T-helper 1 cell (primary cell): Measurements from ENCODE around the gene SPDYE3.
"Not testable (repeated sequence)": the region's sequence is repeated elsewhere in the genome, so short reads cannot be mapped to it uniquely, and the experiment has no call there.

Experiments used
- DNase-seq, 5 donors: peaks; one replicate each; pipeline ENCODE4 v3.0.0-alpha.2; 2012 to 2020
- total RNA-seq, 4 donors: gene quantifications; one replicate each; lab custom pipeline; 2026; lab: John Stamatoyannopoulos, UW

The SPDYE3 gene, protein sequence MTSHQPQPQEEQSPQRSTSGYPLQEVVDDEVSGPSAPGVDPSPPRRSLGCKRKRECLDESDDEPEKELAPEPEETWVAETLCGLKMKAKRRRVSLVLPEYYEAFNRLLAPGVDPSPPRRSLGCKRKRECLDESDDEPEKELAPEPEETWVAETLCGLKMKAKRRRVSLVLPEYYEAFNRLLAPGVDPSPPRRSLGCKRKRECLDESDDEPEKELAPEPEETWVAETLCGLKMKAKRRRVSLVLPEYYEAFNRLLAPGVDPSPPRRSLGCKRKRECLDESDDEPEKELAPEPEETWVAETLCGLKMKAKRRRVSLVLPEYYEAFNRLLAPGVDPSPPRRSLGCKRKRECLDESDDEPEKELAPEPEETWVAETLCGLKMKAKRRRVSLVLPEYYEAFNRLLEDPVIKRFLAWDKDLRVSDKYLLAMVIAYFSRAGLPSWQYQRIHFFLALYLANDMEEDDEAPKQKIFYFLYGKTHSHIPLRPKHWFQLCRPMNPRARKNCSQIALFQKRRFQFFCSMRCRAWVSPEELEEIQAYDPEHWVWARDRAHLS
- 0 reads per million in 4 donors for total RNA-seq

GRCh38 chr7:100307402-100307801 lies at the start of gene SPDYE3:
Gene SPDYE3 (plus strand): TSS chr7:100307702. CDS start chr7:100307886, 184 bp downstream.
- DNase-seq: not testable (repeated sequence)

- DNase-seq: not testable (repeated sequence)
Observed at GRCh38 chr7:100259984-100260383, 47.5 kb upstream of the SPDYE3 start.

GRCh38 chr7:100262896-100263295 lies 44.6 kb upstream of the SPDYE3 start:
- not testable (repeated sequence) for DNase-seq

GRCh38 chr7:100264223-100264622 lies 43.3 kb upstream of the SPDYE3 start:
- not testable (repeated sequence) for DNase-seq

DNA sequence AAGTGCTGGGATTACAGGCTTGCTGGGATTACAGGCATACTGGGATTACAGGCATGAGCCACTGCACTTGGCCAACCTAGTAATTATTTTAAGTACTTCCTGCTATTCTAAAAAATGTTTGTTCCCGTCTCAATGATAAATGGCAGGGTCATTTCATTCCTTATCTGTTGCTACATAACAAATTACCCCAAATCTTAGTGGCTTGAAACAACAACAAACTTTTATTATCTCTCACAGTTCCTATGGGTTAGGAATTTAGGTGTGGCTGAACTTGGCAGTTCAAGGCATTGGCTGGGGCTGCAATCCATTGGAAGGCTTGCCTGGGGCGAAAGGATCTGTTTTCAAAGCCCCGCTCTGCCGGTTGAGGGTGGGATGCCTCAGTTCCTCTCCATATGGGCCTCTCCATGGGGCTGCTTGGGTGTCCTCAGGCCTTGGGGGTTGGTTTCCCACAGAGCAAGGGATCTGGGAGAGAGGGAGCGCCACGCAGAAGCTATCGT lies 42.8 kb upstream of the SPDYE3 start:
- DNase-seq: not testable (repeated sequence)

- not testable (repeated sequence) for DNase-seq
Observed at GRCh38 chr7:100265851-100266250, 41.7 kb upstream of the SPDYE3 start.

DNA sequence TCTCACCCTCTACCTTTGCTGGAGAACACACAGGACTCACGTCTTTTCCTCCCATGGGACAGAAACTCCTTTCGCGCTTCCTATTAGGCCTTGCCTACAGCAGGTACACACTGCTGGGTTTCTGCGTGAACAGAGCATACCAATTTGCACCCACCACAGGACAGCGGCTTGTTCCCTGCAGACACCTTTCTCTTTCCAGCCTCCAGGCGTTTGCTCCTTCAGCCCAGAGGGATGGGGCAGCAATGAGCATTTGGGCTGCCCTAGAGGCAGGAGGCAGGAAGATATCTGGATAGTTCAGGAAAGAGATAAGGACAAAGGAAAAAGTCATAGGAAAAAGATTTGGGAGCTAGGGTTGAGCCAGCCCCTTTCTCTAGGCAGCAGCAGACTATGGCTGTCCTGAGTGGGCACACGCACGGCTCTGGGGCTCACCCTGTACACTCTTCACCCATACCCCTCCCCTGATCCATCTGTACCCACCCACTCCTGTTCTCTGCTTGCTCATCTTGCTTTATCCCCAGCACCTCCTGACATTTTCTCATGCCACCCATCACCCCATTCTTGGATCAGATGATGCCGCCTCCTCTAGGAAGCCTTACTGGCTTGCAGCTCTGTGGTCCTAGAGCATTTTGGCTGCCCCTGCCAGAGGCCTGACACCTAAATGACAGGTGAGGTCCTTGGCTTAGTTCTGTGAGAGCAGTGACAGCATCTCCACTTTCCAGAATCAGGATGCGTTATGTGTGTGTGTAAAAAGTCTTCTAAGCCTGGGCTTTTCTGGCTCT lies 40.7 kb upstream of the SPDYE3 start:
- DNase-seq: no peak

GRCh38 chr7:100267648-100268047 lies 39.9 kb upstream of the SPDYE3 start:
- DNase-seq: no peak

DNA sequence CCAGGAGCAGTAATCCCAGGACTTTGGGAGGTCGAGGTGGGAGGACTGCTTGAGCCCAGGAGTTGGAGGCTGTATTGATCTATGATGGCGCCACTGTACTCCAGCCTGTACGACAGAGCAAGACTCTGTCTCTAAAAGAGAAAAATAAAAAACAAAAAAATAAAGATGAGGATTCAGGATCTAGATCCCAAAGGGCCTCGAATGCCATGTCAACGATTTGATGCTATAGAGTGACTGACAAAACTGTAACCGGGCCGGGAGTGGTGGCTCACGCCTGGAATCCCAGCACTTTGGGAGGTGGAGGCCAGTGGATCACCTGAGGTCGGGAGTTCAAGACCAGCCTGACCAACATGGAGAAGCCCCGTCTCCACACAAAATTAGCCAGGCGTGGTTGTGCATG lies 38.6 kb upstream of the SPDYE3 start:
- DNase-seq: not testable (repeated sequence)

DNA sequence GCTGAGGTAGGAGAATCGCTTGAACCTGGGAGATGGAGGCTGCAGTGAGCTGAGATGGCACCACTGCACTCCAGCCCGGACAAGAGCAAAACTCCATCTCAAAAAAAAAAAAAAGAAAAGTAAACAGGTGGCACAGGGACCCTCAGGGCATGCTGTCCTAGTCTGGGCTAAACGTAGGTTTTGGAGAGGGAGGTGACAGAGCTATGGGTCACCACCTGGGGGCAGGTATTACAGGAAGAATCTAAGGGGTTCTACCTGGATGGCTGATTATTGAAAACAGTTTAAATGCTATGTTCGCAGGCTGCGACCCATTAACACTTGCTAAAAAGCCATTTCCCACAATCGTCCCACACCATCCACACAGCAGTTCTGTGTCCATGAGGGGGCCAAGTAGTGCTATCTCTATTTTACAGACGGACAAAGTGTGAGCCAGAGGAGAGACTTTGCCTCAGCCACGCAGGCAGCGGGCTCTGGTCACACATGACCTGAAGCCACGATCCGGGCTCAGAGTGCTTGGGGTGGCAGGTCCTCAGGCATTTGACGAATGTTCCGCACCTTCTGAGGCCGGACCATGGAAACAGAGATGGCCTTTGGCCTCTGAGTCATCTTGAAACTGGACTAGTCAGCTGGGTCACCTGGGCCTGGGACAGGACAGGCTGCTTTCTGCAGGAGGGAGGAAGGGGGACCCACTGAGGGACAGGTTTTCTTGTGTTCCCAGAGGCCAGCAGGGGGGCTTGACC lies 38.0 kb upstream of the SPDYE3 start:
- DNase-seq: not testable (repeated sequence)

GRCh38 chr7:100270046-100270918 lies 37.2 kb upstream of the SPDYE3 start:
- not testable (repeated sequence) for DNase-seq

DNA sequence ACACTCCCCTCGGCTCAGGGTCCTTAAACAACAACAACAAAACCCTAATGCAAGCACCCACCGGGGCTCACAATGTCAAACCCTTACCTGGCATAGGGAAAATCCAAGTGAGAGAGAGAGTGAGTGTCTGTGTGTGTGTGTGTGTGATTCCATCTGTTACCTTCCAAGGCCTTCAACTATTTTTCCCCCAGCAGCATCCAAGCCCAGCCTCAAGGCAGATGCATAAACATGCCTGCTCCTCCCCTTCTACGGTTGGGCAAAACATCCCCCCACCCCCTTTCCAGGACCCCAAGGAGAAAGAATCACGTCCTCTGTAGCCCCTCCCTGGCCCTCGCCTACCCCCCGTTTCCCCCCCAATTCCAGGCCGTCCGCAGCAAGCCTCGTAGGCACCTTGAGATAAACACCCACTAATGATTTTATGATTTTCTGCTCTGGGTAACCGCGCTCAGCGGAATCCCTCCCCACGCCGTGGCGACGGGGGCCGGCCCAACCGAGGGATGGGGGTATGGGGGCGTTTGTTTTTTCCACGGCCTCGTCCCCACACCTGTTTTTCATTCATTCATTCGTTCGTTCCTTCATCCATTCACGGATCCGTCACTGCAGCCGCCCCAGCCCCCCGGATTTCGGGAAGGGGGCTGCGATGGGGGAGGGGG lies 36.4 kb upstream of the SPDYE3 start:
- not testable (repeated sequence) for DNase-seq

DNA sequence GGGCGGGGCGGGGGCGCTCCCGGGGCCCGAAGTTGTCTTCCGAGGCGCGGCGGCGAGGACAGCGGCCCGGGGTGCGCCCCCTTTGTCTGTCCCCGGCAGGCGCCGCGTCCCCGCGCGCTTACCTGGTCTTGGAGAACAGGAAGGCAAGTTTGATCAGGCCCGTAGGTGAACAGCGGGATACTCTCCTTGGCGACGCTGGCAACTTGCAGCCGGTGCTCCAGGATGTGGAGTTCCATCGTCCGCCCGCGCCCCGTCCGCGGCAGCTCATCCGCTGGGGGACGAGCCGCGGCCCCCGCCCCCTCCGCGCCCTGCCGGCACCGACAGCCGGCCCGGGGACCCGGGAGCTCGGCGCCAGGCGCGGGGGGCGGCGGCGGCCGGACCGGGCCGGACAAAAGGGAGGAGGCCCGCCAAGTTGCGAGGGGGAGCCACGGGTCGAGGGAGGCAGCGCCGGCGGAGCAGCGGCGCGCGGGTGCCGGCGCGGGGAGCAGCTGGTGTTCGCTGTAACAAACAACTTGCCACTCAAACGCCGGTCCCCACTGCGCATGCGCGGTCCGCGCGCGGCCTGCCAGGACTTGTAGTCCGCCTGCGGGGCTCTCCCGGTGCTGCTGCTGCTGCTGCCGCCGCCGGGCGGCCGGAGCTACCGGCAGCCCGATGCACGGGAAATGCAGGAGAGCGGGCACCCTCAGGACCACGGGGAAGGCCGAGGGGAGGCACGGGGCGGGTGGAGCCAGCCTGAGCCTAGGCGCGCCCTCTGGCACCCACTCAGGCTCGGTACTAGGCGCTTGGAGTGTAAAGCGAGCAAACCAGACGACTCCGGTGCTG lies 35.6 kb upstream of the SPDYE3 start:
- DNase-seq: peak; percentile 96 to 99 (median 97)

- DNase-seq: not testable (repeated sequence)
Observed at GRCh38 chr7:100272538-100272902, 35.0 kb upstream of the SPDYE3 start.

GRCh38 chr7:100275120-100275519 lies 32.4 kb upstream of the SPDYE3 start:
- no peak for DNase-seq

DNA sequence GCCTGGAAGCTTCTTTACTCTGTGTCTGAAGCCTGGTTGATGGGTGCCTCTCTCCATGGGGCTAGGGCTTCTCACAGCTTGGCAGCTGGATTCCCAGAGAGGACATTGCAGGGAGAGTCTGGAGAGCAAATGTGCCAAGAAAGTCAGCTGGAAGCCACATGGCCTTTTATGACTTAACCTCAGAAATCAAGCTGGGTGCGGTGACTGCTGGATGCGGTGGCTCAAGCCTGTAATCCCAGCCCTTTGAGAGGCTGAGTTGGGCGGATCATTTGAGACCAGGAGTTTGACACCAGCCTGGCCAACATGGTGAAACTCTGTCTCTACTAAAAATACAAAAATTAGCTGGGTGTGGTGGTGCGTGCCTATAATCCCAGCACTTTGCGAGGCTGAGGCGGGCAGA lies 31.4 kb upstream of the SPDYE3 start:
- not testable (repeated sequence) for DNase-seq

GRCh38 chr7:100282069-100282608 lies 25.4 kb upstream of the SPDYE3 start:
- DNase-seq: not testable (repeated sequence)

DNA sequence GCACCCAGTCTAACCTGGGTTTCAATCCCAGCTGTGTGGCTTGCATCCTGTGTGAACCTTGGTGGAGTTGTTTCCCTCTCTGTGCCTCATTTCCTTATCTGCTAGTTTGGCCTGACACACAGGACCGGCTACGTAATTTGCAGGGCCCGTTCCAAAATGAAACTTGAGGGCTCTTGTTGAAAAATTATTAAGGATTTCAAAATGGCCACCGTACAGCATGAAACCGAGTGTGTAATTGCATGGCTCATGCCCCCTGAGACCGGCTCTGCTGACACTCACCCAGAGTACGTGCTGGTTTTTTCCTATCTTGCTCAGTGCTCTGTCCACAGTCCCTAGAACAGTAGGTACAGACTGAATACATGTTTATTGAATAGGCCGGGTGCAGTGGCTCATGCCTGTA lies 24.4 kb upstream of the SPDYE3 start:
- DNase-seq: not testable (repeated sequence)

DNA sequence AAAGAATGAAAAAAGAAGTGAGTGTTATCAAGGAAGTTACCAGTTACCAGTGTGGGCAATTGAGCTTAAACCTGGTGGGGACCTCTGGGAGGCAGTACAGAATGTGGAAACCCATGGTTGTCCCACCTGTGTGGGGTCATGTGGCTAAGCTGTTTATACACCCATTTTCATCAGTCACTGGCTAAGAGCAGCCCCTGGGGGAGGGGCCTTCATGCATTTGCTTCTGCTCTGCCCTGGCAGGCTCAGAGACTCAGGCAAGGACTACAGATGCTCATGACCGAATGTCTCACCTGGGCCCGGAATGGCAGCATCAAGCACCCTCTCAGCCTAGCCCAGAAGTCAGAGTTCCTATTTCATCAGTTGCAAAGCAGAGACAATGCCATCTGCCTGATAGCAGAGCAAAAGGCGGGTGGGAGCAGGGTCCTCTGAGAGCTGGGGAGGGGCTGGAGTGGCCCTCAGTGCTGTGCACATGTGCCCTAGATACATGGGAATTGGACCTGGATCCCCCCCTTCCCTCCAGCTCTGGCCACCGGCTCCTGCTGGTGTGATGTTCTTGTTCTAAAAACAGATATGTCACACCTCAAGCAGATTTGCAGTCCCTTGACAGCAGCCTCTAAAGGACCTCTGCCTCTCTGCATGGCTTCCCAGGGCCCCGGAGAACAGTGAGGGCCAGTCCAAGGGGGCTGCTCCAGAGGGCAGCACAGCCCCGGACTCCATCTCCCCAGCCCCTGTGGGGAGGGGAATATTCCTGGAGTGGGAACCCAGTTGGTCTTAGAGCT lies 20.1 kb upstream of the SPDYE3 start:
- not testable (repeated sequence) for DNase-seq
